ENCODE data around the gene CLEC4D. TPM values are rescaled to one million over a fixed set of nuclear protein-coding genes. Genes with fewer than 3 reads are reported as not detected.

CLEC4D gene
- total and polyA plus RNA-seq, 2 of the 8 experiments (the other 6 are each of a cell fraction or from before 2014, with no cell fraction given), result 0.14 TPM; not detected in 1

DNA sequence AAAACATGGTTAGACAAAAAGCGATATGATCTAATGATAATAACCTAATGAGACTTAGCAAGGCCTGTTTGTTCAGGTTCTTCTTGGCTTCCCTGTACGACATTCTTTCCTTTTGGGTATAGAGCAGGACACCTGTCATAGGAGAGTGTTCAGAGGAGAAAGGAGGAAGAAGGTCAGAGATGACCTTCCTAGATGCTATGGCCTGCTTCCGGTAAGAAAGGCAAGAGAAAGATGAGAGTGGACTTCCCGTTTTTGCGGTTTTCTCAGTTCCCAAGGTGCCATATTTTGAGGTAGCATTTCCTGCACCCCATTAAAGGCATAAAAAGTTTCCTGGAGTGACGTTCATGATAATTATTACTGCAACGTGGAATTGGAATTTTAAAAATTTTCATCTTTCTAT is 18.7 kb downstream of the CLEC4D start:
- no peak overlapping the region for H3K4me3 ChIP-seq (ENCODE audit: extremely low read depth in 1 of 4, insufficient read depth in 2 of 4, low read depth in 3 of 4, low read length in 4 of 4)
- no peak overlapping the region for H3K4ac ChIP-seq (replicated peaks; ENCODE audit: insufficient read length, low read depth, low read length)
- no peak for TF ChIP-seq TBP (IDR thresholded peaks at IDR 0.05; ENCODE audit: low read depth, low read length)
- TF ChIP-seq NANOG (IDR thresholded peaks at IDR 0.05; ENCODE audit: insufficient read depth, low read depth, low read length, poor library complexity, severe bottlenecking), result no peak
- no peak for TF ChIP-seq RXRA (IDR thresholded peaks at IDR 0.05; ENCODE audit: insufficient read depth, low read depth, low read length)
- TF ChIP-seq, protein P1, sequence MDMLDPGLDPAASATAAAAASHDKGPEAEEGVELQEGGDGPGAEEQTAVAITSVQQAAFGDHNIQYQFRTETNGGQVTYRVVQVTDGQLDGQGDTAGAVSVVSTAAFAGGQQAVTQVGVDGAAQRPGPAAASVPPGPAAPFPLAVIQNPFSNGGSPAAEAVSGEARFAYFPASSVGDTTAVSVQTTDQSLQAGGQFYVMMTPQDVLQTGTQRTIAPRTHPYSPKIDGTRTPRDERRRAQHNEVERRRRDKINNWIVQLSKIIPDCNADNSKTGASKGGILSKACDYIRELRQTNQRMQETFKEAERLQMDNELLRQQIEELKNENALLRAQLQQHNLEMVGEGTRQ (IDR thresholded peaks at IDR 0.05; ENCODE audit: low read length), result no peak
- TF ChIP-seq NRF1 (IDR thresholded peaks at IDR 0.05; ENCODE audit: low read depth, low read length), result no peak
- no peak for DNase-seq (ENCODE audit: low read depth in 1 of 2, low spot score in 2 of 2)
- no peak overlapping the region for H4K8ac ChIP-seq (ENCODE audit: extremely low read depth, insufficient read depth, low read length)
- no peak overlapping the region for H2BK15ac ChIP-seq (ENCODE audit: low read length)
- H2BK20ac ChIP-seq (ENCODE audit: low read length), result no peak overlapping the region
- H4K5ac ChIP-seq (ENCODE audit: insufficient read length, low read depth, low read length), result no peak overlapping the region
- 90% methylated on average over 7 of the region's 7 CpGs; no CpG with 5 or more reads in 1 of the 2 experiments for WGBS, 2 experiments (ENCODE audit: extremely low coverage in 1 of 2, insufficient coverage in 1 of 2, insufficient read length in 1 of 2, insufficient replicate concordance in 2 of 2, low coverage in 1 of 2, low lambda C conversion rate in 2 of 2, missing lambda C conversion rate in 1 of 2)
- no peak overlapping the region for H2AFZ ChIP-seq (ENCODE audit: low read length)
- no peak overlapping the region for H2BK12ac ChIP-seq (ENCODE audit: low read depth, low read length)
- no peak overlapping the region for H3K9ac ChIP-seq (replicated peaks in 1 of 4; ENCODE audit: extremely low read depth in 1 of 4, low read depth in 3 of 4, low read length in 3 of 4)
- FAIRE-seq, result no peak
- no peaks in the 10 kb centered on the region for H3K9me3 ChIP-seq (ENCODE audit: insufficient read depth in 2 of 2, low read depth in 1 of 2, low read length in 1 of 2)
- H3K23ac ChIP-seq (ENCODE audit: insufficient read length), result no peak overlapping the region
- H2BK120ac ChIP-seq (replicated peaks; ENCODE audit: low read depth, low read length), result no peak overlapping the region
- no peak overlapping the region for H2AK5ac ChIP-seq (ENCODE audit: low read depth, low read length)
- H3K23me2 ChIP-seq (ENCODE audit: low read depth, low read length), result no peaks in the 10 kb centered on the region
- no peaks in the 10 kb centered on the region for H4K20me1 ChIP-seq (replicated peaks in 1 of 2; ENCODE audit: control insufficient read depth in 1 of 2, insufficient read depth in 2 of 2, low read length in 2 of 2)
- no peaks in the 10 kb centered on the region for H3K79me1 ChIP-seq (ENCODE audit: low read depth, low read length)
- H3K4me2 ChIP-seq (ENCODE audit: insufficient read depth in 1 of 2, low read depth in 2 of 2, low read length in 2 of 2), result no peak overlapping the region
- no peak overlapping the region for H3K18ac ChIP-seq (ENCODE audit: extremely low read depth, low read length)
- H3K56ac ChIP-seq (replicated peaks; ENCODE audit: insufficient read length, low read depth, low read length), result no peak overlapping the region
- CTCF ChIA-PET (ENCODE audit: partially characterized antibody), result no interaction called here
- no peak overlapping the region for H3K14ac ChIP-seq (ENCODE audit: insufficient read length)
- no peak overlapping the region for H2BK5ac ChIP-seq (ENCODE audit: low read depth, low read length)
- no peak overlapping the region for H4K91ac ChIP-seq (replicated peaks; ENCODE audit: insufficient read length, low read length)
- no peaks in the 10 kb centered on the region for H3K79me2 ChIP-seq (ENCODE audit: control insufficient read depth in 1 of 2, insufficient read depth in 2 of 2, low read length in 2 of 2)
- no peak overlapping the region for H3K27ac ChIP-seq (ENCODE audit: low read depth, low read length)
- H3K27me3 ChIP-seq (replicated peaks in 1 of 4; ENCODE audit: control insufficient read depth in 3 of 4, extremely low read depth in 1 of 4, insufficient read depth in 3 of 4, low read length in 3 of 4), result no peaks in the 10 kb centered on the region
- H3K36me3 ChIP-seq (ENCODE audit: control insufficient read depth in 2 of 4, insufficient read depth in 4 of 4, low read length in 3 of 4), result no peaks in the 10 kb centered on the region
- POLR2A ChIA-PET (ENCODE audit: partially characterized antibody), result no interaction called here
- peaks cover 0 to 8% (median 4%) of the 10 kb centered on the region in 4 experiments; a peak in 5 of 7 replicates for H3K4me1 ChIP-seq (replicated peaks in 1 of 4; ENCODE audit: control insufficient read depth in 3 of 4, insufficient read depth in 4 of 4, low read length in 3 of 4)

Measured in H1 (cell line).